Brain microvascular endothelial cell (primary cell): Measurements from ENCODE around the gene B9D1.

ENCODE experiments used
- DNase-seq: peaks from one replicate; pipeline ENCODE4 v3.0.0-alpha.2; 2020
- H3K27ac ChIP-seq: fragments of 250-450 bp; sonication (Bioruptor Pico); 2 replicates; pipeline ENCODE4 v1.5.1; 2020; ENCODE audit warnings: mild to moderate bottlenecking, moderate library complexity
- H3K27me3 ChIP-seq: fragments of 250-450 bp; sonication (Bioruptor Pico); replicated peaks from 2 replicates; pipeline ENCODE4 v1.5.1; 2020; ENCODE audit warnings: mild to moderate bottlenecking
- H3K36me3 ChIP-seq: fragments of 250-450 bp; sonication (Bioruptor Pico); replicated peaks from 2 replicates; pipeline ENCODE4 v1.5.1; 2020; ENCODE audit warnings: mild to moderate bottlenecking
- H3K4me3 ChIP-seq: 2 replicates; pipeline ENCODE4 v1.5.1; 2011; ENCODE audit warnings: low read depth, mild to moderate bottlenecking, control low read depth, low read length, moderate library complexity
- CTCF ChIP-seq: IDR thresholded peaks from 2 replicates; pipeline ENCODE4 v1.5.1; 2011; ENCODE audit warnings: low read depth, mild to moderate bottlenecking, moderate library complexity, low read length, control low read depth, inconsistent platforms; ENCODE audit errors: missing control alignments
- in situ Hi-C: cut with HindIII; loops from 2 replicates; pipeline ENCODE4 v1.10.0; 2017; ENCODE audit warnings: low sequenced_read_pairs, low pct_ligation_motif_present

The B9D1 gene

DNA sequence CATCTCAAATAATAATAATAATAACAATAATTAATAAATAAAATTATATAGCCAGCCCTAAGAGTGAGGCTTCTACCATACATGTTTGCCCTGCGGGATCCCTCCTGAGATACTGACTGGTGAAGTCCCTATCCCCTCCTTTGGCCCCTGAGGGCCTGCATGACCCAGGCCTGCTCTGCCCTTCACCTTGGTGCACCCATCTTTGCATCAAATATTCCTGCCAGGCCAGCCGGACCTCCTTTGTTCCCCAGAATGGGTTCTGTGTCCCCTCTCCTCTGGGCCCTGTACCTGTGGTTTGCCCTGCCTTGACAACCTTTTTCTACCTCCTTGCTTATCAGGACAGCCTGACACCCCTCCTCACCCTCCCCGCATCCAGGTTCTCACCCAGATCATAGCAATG is 46.5 kb upstream of the B9D1 start:
- Histone ChIP-seq H3K27ac (no peak overlapping the region), H3K36me3 (no peaks in the 10 kb centered on the region), H3K4me3 (no peak overlapping the region), H3K27me3 (peaks cover 2% of the 10 kb centered on the region)
- no peak for DNase-seq
- no peak for TF ChIP-seq CTCF
- in situ Hi-C loops = no loop called here

DNA sequence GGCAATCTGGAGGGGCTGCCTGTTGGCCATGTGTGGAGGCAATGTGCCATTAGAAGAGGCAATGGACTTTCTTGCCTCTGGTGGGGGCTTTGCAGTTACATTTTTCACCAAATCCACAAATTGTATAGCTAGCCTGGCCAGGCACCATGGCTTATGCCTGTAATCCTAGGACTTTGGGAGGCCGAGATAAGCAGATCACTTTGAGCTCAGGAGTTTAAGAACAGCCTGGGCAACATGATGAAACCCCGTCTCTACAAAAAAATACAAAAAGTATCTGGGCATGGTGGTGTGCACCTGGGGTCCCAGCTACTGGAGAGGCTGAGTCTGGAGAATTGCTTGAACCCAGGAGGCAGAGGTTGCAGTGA is 45.8 kb upstream of the B9D1 start:
- in situ Hi-C loops = no loop called here
- no peaks in the 10 kb centered on the region for H3K36me3 ChIP-seq
- H3K27me3 ChIP-seq = peaks cover 2% of the 10 kb centered on the region
- DNase-seq = no peak
- H3K27ac ChIP-seq = no peak overlapping the region
- no peak overlapping the region for H3K4me3 ChIP-seq
- TF ChIP-seq CTCF = no peak

DNA sequence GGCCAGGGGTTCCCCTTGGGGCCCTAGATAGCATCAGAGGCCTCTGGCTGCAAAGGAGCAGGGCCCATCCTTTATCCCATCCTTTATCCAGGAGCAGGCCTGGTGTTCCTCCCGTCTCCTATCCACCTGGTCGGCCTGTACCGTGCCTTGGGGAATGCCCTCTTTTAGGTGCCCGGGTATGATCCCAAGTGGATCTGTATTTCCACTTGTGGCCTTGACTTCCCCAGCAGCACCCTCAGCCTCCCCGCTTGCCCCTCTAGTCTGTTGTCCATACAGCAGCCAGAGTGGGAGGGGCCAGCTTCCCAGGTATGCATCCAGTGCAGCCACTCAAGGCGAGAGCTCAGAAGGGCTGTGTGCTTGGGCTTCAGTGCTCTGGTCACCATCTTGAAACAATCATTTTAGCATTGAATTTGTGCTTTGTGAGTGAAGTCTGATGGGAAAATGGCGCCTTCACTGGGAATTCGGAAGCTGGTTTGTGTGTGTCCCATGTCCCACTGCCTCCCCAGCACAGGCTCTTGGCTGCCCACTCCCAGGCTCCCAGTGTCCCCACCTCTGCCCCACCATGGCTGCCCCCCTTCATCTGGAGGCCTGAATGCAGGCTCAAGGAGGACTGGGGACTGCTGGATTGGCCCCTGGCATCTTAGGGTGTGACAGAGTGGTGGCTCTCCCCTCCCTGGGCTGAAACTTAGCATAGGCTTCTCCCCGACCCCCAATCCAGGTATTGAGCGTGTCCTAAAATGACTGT is 45.2 kb upstream of the B9D1 start:
- no peak for DNase-seq
- H3K27me3 ChIP-seq = peaks cover 2% of the 10 kb centered on the region
- in situ Hi-C loops = no loop called here
- H3K36me3 ChIP-seq = no peaks in the 10 kb centered on the region
- H3K27ac ChIP-seq = no peak overlapping the region
- no peak overlapping the region for H3K4me3 ChIP-seq
- no peak for TF ChIP-seq CTCF

DNA sequence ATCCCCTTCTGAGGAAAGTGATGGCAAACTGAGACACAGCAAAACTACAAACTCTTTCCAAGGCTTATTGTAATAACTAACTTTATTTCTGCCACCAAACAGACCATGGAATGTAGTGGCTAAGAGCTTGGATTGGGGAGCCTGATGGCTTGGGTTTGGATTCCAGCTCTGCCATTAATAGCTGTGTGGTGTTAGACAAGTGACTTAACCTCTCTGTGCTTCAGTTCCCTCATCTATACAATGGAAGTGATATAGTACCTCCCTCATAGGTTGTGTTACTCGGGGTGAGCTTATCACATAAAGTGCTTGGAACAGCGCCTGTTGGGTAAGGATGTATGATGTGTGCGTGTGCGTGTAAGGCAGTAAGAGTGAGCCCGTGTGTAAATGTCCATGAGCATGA is 42.6 kb upstream of the B9D1 start:
- H3K27me3 ChIP-seq = no peaks in the 10 kb centered on the region
- no peak overlapping the region for H3K27ac ChIP-seq
- DNase-seq = no peak
- no peaks in the 10 kb centered on the region for H3K36me3 ChIP-seq
- in situ Hi-C loops = no loop called here
- no peak overlapping the region for H3K4me3 ChIP-seq
- TF ChIP-seq CTCF = no peak

GRCh38 chr17:19404264-19404663 is 41.7 kb upstream of the B9D1 start:
- no peak for TF ChIP-seq CTCF
- DNase-seq = no peak
- in situ Hi-C loops = no loop called here
- H3K4me3 ChIP-seq = no peak overlapping the region
- H3K36me3 ChIP-seq = no peaks in the 10 kb centered on the region
- no peaks in the 10 kb centered on the region for H3K27me3 ChIP-seq
- no peak overlapping the region for H3K27ac ChIP-seq

DNA sequence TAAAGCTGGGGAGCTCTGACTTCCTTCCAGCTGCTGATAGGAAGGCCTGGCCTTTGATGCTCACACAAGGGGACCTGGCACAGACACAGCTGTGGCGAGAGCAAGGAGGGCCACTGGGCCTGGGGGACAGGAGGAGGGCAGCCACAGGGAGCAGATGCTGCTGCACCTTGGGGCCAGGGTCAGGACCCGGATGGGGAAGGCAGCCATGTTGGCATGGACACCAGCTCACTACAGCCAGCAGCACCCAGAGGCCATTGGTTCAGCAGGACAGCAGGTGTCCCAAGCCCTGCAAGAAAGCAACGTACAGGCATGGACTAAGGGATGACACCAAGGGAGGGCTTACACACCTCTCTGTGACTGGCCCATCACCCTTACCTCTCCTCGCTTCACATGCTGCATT is 40.5 kb upstream of the B9D1 start:
- H3K27ac ChIP-seq = no peak overlapping the region
- no peaks in the 10 kb centered on the region for H3K36me3 ChIP-seq
- no peak for TF ChIP-seq CTCF
- H3K4me3 ChIP-seq = no peak overlapping the region
- no peaks in the 10 kb centered on the region for H3K27me3 ChIP-seq
- DNase-seq = no peak
- in situ Hi-C loops = no loop called here
